ENCODE results near the gene TSGA10IP. TPM values are rescaled to one million over a fixed set of nuclear protein-coding genes. Genes with fewer than 3 reads are reported as not detected.

Gene TSGA10IP
- total and polyA plus RNA-seq, 12 donors: 0.03 to 0.33 (median 0.28) TPM; not detected in 8

DNA sequence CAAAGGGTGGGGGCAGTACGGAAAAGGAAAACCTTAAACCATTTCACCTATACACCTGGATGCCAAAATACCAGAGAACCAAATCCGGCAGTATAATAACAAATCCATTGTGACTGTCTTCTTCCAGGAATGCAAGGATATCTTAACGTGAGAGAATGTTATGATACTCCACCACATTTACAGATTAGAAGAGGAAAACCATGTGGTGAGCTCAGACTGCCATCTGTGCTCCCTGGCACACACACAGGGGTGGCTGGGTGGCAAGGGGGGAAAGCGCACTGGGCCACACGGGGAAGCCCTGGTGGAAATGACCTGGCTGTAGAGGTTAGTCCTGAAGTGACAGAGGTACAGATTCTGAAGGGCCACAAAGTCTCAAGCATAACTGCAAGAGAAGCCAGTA, 46.8 kb downstream of the TSGA10IP start:
- Histone ChIP-seq H3K36me3 (replicated peaks in 1 of 2) (peaks cover 0 to 3% of the 10 kb centered on the region in 2 donors), H3K4me1 (replicated peaks in 1 of 2) (no peaks in the 10 kb centered on the region), H3K27ac (no peak overlapping the region), H3K27me3 (no peaks in the 10 kb centered on the region), H3K4me3 (no peak overlapping the region), H3K9me3 (replicated peaks in 1 of 3) (no peaks in the 10 kb centered on the region)
- intact Hi-C loops (cut with DNase I): no loop called here
- no peak for TF ChIP-seq POLR2A (IDR thresholded peaks at IDR 0.05)
- TF ChIP-seq, protein P1, sequence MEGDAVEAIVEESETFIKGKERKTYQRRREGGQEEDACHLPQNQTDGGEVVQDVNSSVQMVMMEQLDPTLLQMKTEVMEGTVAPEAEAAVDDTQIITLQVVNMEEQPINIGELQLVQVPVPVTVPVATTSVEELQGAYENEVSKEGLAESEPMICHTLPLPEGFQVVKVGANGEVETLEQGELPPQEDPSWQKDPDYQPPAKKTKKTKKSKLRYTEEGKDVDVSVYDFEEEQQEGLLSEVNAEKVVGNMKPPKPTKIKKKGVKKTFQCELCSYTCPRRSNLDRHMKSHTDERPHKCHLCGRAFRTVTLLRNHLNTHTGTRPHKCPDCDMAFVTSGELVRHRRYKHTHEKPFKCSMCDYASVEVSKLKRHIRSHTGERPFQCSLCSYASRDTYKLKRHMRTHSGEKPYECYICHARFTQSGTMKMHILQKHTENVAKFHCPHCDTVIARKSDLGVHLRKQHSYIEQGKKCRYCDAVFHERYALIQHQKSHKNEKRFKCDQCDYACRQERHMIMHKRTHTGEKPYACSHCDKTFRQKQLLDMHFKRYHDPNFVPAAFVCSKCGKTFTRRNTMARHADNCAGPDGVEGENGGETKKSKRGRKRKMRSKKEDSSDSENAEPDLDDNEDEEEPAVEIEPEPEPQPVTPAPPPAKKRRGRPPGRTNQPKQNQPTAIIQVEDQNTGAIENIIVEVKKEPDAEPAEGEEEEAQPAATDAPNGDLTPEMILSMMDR (IDR thresholded peaks at IDR 0.05): no peak
- no peak for DNase-seq
- WGBS, 4 donors: 80 to 88% (median 83%) methylated on average over 5 of the region's 5 CpGs

DNA sequence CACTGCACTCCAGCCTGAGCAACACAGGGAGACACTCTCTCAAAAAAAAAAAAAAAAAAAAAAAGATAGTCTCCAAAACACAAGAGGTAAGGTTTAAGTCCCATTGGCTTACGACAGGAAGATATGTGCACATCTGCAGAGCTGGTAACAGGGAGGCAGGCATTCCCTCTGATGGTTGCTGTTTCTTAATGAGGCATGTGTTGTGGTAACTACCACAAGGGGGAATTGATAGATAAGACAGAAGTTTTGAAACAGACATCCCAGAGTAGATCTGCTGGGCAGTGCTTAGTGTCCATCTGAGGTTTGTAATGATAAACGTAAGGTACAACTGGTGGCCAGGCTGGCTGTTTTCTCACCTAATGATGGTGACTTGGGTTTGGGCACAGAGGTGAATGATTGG, 52.0 kb downstream of the TSGA10IP start:
- H3K36me3 ChIP-seq (replicated peaks in 1 of 2): peaks cover 0 to 35% of the 10 kb centered on the region in 2 donors
- TF ChIP-seq, protein P1 (IDR thresholded peaks at IDR 0.05): no peak
- no peak for TF ChIP-seq POLR2A (IDR thresholded peaks at IDR 0.05)

DNA sequence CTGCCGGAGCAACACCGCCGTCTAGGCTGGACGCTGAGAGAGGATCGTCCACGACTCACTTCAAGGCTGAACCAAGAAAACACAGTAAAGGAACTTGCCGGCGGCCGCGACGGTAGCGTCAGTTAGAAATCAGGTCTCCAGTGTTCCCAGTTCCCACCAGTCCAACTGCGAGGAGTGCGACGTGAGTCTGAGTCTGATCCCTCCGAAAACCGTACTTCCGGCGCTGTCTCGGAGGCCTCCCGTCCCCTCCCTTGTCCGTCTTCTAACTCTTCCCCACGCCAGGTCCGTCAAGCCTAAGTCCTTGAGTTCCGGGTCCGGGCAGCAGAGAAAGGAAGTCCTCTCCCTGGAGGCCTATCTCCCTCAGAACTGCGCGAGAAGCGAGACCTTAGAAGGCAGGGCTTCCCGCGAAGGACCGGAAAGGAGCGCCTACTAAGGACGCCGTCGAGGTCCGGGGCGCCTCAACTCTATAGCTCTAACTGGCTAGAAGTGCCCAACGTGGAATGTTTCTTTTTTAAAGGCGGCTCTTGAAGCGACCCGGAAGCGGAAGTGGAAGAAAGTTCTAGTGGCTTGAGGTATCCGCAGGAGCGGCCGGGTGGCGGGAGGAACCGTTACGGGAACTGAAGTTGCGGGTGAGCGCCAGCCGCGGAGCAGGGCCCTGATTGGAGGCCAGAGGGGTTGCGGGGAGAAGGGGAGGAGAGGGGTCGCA, 56.8 kb downstream of the TSGA10IP start, which contains the start of the genes BANF1 and EIF1AD:
TSS of gene BANF1 (plus strand) at position 562 of the 706 bp plus-strand sequence. CDS start 748 bp downstream, outside the sequence.
TSS of gene EIF1AD (minus strand) at position 216 of the 706 bp plus-strand sequence. CDS start 1,768 bp downstream, outside the sequence.
- intact Hi-C loops (cut with DNase I): no loop called here
- Histone ChIP-seq H3K27me3 (no peaks in the 10 kb centered on the region), H3K36me3 (replicated peaks in 1 of 2) (peaks cover 0 to 46% of the 10 kb centered on the region in 2 donors), H3K4me1 (replicated peaks in 1 of 2) (peaks cover 5 to 28% of the 10 kb centered on the region in 2 donors), H3K4me3 (peak within 1 kb of the TSS; percentile 56 to 98 (median 94)), H3K27ac (peak within 1 kb of the TSS; percentile 91 to 96 (median 94)), H3K9me3 (replicated peaks in 1 of 3) (no peaks in the 10 kb centered on the region)
- 0 to 1% (median 0%) methylated on average over 40 to 55 of the region's 55 CpGs for WGBS, 4 donors
- peak; percentile 89 to 96 (median 94) for DNase-seq
- TF ChIP-seq, protein P1 (IDR thresholded peaks at IDR 0.05): peak in 1 of 6 experiments; percentile 10
- TF ChIP-seq POLR2A (IDR thresholded peaks at IDR 0.05): peak; percentile 57 to 69

More for the DNA sequence above, 52.0 kb downstream of the TSGA10IP start:
- no peak for DNase-seq
- H3K9me3 ChIP-seq (replicated peaks in 1 of 3): no peaks in the 10 kb centered on the region
- no peak overlapping the region for H3K4me3 ChIP-seq
- intact Hi-C loops (cut with DNase I): no loop called here
- no peaks in the 10 kb centered on the region for H3K27me3 ChIP-seq
- no peak overlapping the region for H3K27ac ChIP-seq
- H3K4me1 ChIP-seq (replicated peaks in 1 of 2): peaks cover 0 to 13% of the 10 kb centered on the region in 2 donors
- WGBS, 4 donors: 71 to 92% (median 86%) methylated on average over 2 of the region's 2 CpGs

DNA sequence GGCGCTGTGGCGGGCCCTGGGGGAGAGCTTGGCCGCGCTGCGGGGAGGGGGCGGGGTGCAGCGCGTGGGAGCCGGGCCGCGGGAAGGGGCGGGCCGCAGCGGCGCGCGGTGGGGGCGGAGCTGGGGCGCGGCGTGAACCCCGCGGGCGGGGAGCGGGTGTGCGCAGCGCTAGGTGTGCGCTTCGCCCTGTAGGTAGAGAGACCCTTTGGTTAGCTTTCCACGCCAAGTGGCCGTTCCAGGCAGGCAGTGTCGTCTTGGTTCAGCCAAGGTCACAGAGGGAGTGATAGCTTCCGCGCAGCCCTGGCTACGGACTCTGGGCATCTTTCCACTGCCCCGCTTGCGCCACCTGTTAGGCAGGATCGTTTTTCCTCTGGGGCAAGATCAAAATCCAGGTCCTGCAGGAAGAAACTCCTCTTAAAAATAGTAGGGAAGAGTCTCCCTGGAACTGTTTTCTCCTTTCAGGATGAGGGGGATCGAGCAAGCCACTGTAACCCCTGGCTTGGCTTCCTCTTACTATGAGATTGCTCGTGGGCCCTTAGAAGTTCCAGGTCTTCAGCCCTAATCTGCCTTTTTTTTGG, 57.5 kb downstream of the TSGA10IP start:
- Histone ChIP-seq H3K36me3 (replicated peaks in 1 of 2) (peaks cover 0 to 40% of the 10 kb centered on the region in 2 donors), H3K27me3 (no peaks in the 10 kb centered on the region), H3K9me3 (replicated peaks in 1 of 3) (no peaks in the 10 kb centered on the region), H3K4me3 (peak overlapping the region; percentile 56 to 98 (median 94)), H3K4me1 (replicated peaks in 1 of 2) (peaks cover 5 to 33% of the 10 kb centered on the region in 2 donors), H3K27ac (peak overlapping the region; percentile 91 to 96 (median 94))
- WGBS, 4 donors: 0 to 1% (median 0%) methylated on average over 7 to 40 of the region's 40 CpGs
- TF ChIP-seq, protein P1 (IDR thresholded peaks at IDR 0.05): peak in 1 of 6 experiments; percentile 12
- no peak for TF ChIP-seq POLR2A (IDR thresholded peaks at IDR 0.05)
- intact Hi-C loops (cut with DNase I): no loop called here
- DNase-seq: peak; percentile 66 to 83 (median 81)
